Osteocyte (in vitro differentiated cells): ENCODE measurements around the gene NFIC. TPM values are rescaled to one million over a fixed set of nuclear protein-coding genes. Genes with fewer than 3 reads are reported as not detected.

ENCODE experiments used
- DNase-seq: peaks from one replicate; pipeline ENCODE4 v3.0.0; 2021; ENCODE audit warnings: mixed read lengths; ENCODE audit not compliant: unreplicated experiment; ENCODE audit errors: extremely low spot score
- H3K27ac Mint-ChIP-seq: one replicate; pipeline ENCODE4 v1.8.0; 2021; ENCODE audit warnings: mild to moderate bottlenecking, mixed read lengths; ENCODE audit not compliant: unreplicated experiment
- H3K27me3 Mint-ChIP-seq: one replicate; pipeline ENCODE4 v1.8.0; 2021; ENCODE audit warnings: mixed read lengths; ENCODE audit not compliant: unreplicated experiment
- H3K36me3 Mint-ChIP-seq: one replicate; pipeline ENCODE4 v1.8.0; 2021; ENCODE audit warnings: mixed read lengths; ENCODE audit not compliant: unreplicated experiment
- H3K4me1 Mint-ChIP-seq: one replicate; pipeline ENCODE4 v1.8.0; 2021; ENCODE audit warnings: mixed read lengths; ENCODE audit not compliant: unreplicated experiment
- H3K4me3 Mint-ChIP-seq: one replicate; pipeline ENCODE4 v1.8.0; 2021; ENCODE audit warnings: mild to moderate bottlenecking, moderate library complexity, mixed read lengths; ENCODE audit not compliant: unreplicated experiment
- H3K9me3 Mint-ChIP-seq: one replicate; pipeline ENCODE4 v1.8.0; 2021; ENCODE audit warnings: mixed read lengths; ENCODE audit not compliant: unreplicated experiment
- total RNA-seq: library from RNA; stranded (reverse); gene quantifications from 2 replicates; pipeline ENCODE4 v1.2.1, GENCODE V29; 2021
- TF ChIP-seq, protein P1 (sequence below): fragments of 200-600 bp; sonication (generic); IDR thresholded peaks from 2 replicates; pipeline ENCODE4 v1.5.0; 2021; ENCODE audit warnings: antibody characterized with exemption, mild to moderate bottlenecking, moderate library complexity

NFIC gene
- total RNA-seq, 1 donor from 2014 or later = 63.8 TPM

DNA sequence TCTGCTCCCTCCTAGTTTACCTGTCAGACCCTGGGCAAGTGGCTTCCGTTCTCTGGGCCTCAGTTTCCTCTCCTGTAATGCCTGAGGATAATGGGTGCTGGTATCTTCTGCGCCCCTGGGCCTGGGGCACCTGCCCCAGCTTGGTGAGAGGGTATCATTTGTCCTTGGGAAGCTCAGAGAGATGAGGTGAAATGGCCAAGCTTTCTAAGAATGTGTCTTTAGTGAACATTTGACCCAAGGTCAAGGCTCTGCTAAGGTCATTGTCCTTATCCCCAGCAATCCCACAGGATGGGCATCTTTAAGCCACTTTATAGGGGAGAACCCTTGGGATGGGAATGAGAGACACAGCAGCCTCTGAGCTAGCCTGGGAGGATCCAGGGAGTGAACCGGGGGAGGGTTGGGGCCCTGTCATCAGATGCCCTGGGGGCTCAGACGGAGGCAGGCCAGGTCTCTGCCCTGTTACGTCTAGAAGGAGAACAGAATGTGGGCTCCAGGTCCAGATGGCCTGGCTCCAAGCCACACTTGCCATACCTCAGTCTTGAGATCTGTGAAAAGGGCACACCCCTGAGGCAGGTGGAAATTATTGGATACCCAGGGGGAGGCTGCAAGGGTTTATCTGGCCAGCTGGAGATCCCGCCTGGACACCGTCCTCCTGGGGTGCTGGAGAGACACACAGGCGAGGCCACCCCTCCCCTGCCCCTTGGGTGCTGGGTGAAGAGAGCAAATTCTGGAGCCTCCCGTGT, 1.1 kb upstream of the NFIC start:
- TF ChIP-seq, protein P1, sequence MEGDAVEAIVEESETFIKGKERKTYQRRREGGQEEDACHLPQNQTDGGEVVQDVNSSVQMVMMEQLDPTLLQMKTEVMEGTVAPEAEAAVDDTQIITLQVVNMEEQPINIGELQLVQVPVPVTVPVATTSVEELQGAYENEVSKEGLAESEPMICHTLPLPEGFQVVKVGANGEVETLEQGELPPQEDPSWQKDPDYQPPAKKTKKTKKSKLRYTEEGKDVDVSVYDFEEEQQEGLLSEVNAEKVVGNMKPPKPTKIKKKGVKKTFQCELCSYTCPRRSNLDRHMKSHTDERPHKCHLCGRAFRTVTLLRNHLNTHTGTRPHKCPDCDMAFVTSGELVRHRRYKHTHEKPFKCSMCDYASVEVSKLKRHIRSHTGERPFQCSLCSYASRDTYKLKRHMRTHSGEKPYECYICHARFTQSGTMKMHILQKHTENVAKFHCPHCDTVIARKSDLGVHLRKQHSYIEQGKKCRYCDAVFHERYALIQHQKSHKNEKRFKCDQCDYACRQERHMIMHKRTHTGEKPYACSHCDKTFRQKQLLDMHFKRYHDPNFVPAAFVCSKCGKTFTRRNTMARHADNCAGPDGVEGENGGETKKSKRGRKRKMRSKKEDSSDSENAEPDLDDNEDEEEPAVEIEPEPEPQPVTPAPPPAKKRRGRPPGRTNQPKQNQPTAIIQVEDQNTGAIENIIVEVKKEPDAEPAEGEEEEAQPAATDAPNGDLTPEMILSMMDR = no peak
- Mint-ChIP-seq H3K27me3 (no peaks in the 10 kb centered on the region), H3K4me3 (peak overlapping the region; percentile 80), H3K36me3 (no peaks in the 10 kb centered on the region), H3K27ac (no peak overlapping the region), H3K4me1 (peaks cover 39% of the 10 kb centered on the region), H3K9me3 (no peaks in the 10 kb centered on the region)
- DNase-seq = peak; percentile 82

DNA sequence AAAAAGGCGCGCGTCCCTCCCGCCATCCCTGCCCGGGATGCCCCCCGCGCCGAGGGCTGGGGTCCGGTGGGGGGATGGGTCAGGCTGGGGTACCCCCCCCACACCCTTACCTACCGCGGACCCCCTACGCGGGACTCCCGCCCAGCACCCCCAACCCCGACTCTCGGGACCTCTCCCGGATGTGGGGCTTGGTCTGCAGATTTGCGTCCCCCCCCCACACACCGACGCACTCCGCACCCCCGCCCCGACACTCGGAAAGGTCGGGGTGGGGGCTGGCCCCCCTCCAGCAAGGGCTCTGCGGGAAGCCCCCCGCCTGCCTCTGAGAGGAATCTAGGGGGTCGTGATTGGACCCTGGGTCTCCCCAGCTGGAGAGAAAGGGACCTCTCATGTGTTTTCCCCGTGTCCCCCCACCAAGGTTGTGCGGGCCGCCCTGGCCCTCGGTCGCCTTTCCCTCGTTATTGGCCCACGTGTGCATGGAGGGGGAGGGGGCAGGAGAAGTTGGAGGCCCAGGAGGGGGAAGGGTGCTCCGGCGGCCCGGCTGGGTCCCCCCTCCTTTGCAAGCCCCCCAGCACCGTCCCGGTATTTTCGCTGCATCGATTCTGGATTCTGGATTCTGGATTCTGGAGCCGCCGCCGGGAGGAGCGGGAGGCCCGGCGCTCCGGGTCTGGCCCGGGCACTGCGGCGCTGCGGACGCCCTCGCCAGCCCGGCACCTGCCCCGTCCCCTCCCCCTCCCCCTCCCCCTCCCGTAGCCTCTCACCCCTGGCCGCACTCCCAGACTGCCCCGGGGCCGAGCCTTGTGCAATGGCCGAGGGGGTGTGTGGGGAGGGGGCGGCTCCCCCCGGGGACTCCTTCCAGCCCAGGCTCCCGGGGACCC, 607 bp downstream of the NFIC start:
- H3K27ac Mint-ChIP-seq = peak overlapping the region; percentile 56
- H3K4me1 Mint-ChIP-seq = peaks cover 41% of the 10 kb centered on the region

DNA sequence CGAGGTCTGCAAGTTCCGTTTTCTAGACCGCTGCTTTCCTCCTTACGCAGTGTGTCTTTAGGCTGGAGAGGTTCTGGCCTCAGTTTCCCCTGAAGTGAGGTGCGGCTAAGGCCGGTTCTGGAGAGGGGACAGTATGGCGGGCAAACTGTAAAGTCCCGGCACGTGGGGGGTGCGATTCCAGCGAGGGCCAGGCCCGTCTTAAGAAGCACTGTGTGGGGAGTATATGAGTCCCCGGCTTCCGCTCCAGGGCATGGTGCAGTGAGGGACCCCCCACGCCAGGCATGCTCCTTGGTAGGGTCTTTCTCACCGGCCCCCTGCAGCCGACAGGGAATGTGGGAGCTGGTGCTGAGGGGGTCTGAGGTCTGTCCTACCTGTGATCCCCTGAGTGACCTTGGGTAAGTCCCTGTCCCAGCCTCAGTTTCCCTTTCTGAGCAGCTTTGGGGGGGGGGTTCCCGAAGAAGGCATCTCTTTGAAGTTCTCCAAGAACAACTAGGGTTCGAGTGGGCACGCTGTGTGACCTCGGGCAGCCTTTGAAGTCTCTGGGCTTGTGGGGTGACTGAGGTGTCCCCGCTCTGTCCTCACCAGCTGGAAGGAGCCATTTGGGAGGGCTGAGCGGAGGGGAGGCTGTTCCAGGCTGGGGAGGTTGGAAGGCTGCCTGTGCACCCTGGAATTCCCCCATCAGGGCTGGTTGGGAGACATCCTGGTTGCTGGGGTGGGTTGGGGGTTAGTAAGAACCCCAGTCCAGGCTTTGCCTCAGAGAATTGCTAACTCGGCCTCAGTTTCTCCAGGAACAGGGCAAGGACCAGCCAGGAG, 1.5 kb downstream of the NFIC start:
- no peaks in the 10 kb centered on the region for H3K9me3 Mint-ChIP-seq
- peaks cover 41% of the 10 kb centered on the region for H3K4me1 Mint-ChIP-seq
- H3K4me3 Mint-ChIP-seq = peak overlapping the region; percentile 63
- TF ChIP-seq, protein P1 = no peak
- no peaks in the 10 kb centered on the region for H3K27me3 Mint-ChIP-seq
- no peak for DNase-seq
- H3K36me3 Mint-ChIP-seq = no peaks in the 10 kb centered on the region
- H3K27ac Mint-ChIP-seq = peak overlapping the region; percentile 81

More for the DNA sequence above, 607 bp downstream of the NFIC start:
- H3K9me3 Mint-ChIP-seq = no peaks in the 10 kb centered on the region
- TF ChIP-seq, protein P1 = no peak
- DNase-seq = no peak
- no peaks in the 10 kb centered on the region for H3K36me3 Mint-ChIP-seq
- peak overlapping the region; percentile 80 for H3K4me3 Mint-ChIP-seq
- H3K27me3 Mint-ChIP-seq = no peaks in the 10 kb centered on the region

DNA sequence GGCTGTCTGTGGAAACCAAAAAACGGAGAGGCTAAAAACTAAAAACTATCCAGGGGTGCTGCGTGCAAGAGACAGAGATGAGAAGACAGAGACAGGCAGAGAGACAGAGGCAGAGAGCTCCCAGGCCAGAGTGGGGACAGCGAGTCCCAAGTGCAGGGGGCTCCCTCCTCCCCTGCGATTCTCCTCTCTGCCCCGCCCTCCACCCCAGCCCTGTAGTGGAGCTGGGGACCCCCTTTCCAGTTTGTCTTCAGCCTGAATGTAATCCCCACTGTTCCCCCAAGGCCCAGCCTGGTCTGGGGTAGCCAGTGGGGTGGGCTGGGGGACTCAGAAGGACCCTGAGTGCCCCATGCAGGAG, 2.0 kb downstream of the NFIC start:
- Mint-ChIP-seq H3K4me3 (peak overlapping the region; percentile 63), H3K9me3 (no peaks in the 10 kb centered on the region), H3K27me3 (no peaks in the 10 kb centered on the region), H3K27ac (peak overlapping the region; percentile 81), H3K36me3 (no peaks in the 10 kb centered on the region), H3K4me1 (peaks cover 41% of the 10 kb centered on the region)
- TF ChIP-seq, protein P1 = no peak
- DNase-seq = no peak
